ENCODE results near the gene ARMC6. TPM values are rescaled to one million over a fixed set of nuclear protein-coding genes. Genes with fewer than 3 reads are reported as not detected.

ARMC6 gene
- total RNA-seq, 1 donor from 2014 or later, result 25.9 TPM

GRCh38 chr19:18995804-18996241 lies 37.6 kb upstream of the ARMC6 start:
- Mint-ChIP-seq H3K27me3 (ENCODE audit: unreplicated experiment) (peaks cover 16% of the 10 kb centered on the region), H3K9me3 (ENCODE audit: unreplicated experiment) (no peaks in the 10 kb centered on the region), H3K4me3 (ENCODE audit: unreplicated experiment) (no peak overlapping the region), H3K4me1 (ENCODE audit: unreplicated experiment) (no peaks in the 10 kb centered on the region), H3K36me3 (ENCODE audit: low read depth, unreplicated experiment) (peaks cover 39% of the 10 kb centered on the region), H3K27ac (ENCODE audit: unreplicated experiment) (no peak overlapping the region)
- no peak for TF ChIP-seq CTCF (IDR thresholded peaks at IDR 0.05; ENCODE audit: unreplicated experiment)
- peak; percentile 50 for DNase-seq (ENCODE audit: low spot score)

- Mint-ChIP-seq H3K36me3 (ENCODE audit: low read depth, unreplicated experiment) (peaks cover 35% of the 10 kb centered on the region), H3K9me3 (ENCODE audit: unreplicated experiment) (no peaks in the 10 kb centered on the region), H3K27me3 (ENCODE audit: unreplicated experiment) (peaks cover 16% of the 10 kb centered on the region), H3K4me3 (ENCODE audit: unreplicated experiment) (no peak overlapping the region), H3K27ac (ENCODE audit: unreplicated experiment) (peak overlapping the region; percentile 18), H3K4me1 (ENCODE audit: unreplicated experiment) (no peaks in the 10 kb centered on the region)
- TF ChIP-seq CTCF (IDR thresholded peaks at IDR 0.05; ENCODE audit: unreplicated experiment), result no peak
- no peak for DNase-seq (ENCODE audit: low spot score)
Observed at GRCh38 chr19:18996351-18996750, 37.1 kb upstream of the ARMC6 start.

- DNase-seq (ENCODE audit: low spot score), result no peak
- Mint-ChIP-seq H3K27ac (ENCODE audit: unreplicated experiment) (peak overlapping the region; percentile 18), H3K36me3 (ENCODE audit: low read depth, unreplicated experiment) (peaks cover 35% of the 10 kb centered on the region), H3K4me3 (ENCODE audit: unreplicated experiment) (no peak overlapping the region), H3K9me3 (ENCODE audit: unreplicated experiment) (no peaks in the 10 kb centered on the region), H3K27me3 (ENCODE audit: unreplicated experiment) (peaks cover 16% of the 10 kb centered on the region), H3K4me1 (ENCODE audit: unreplicated experiment) (no peaks in the 10 kb centered on the region)
- TF ChIP-seq CTCF (IDR thresholded peaks at IDR 0.05; ENCODE audit: unreplicated experiment), result no peak
Observed at GRCh38 chr19:18996796-18997394, 36.5 kb upstream of the ARMC6 start.

- no peak for DNase-seq (ENCODE audit: low spot score)
- TF ChIP-seq CTCF (IDR thresholded peaks at IDR 0.05; ENCODE audit: unreplicated experiment), result no peak
- Mint-ChIP-seq H3K4me3 (ENCODE audit: unreplicated experiment) (no peak overlapping the region), H3K4me1 (ENCODE audit: unreplicated experiment) (no peaks in the 10 kb centered on the region), H3K36me3 (ENCODE audit: low read depth, unreplicated experiment) (peaks cover 36% of the 10 kb centered on the region), H3K9me3 (ENCODE audit: unreplicated experiment) (no peaks in the 10 kb centered on the region), H3K27ac (ENCODE audit: unreplicated experiment) (peak overlapping the region; percentile 44), H3K27me3 (ENCODE audit: unreplicated experiment) (peaks cover 16% of the 10 kb centered on the region)
Observed at GRCh38 chr19:18998276-18998675, 35.1 kb upstream of the ARMC6 start.

- Mint-ChIP-seq H3K27me3 (ENCODE audit: unreplicated experiment) (peaks cover 14% of the 10 kb centered on the region), H3K4me3 (ENCODE audit: unreplicated experiment) (no peak overlapping the region), H3K9me3 (ENCODE audit: unreplicated experiment) (no peaks in the 10 kb centered on the region), H3K27ac (ENCODE audit: unreplicated experiment) (no peak overlapping the region), H3K4me1 (ENCODE audit: unreplicated experiment) (no peaks in the 10 kb centered on the region), H3K36me3 (ENCODE audit: low read depth, unreplicated experiment) (peaks cover 31% of the 10 kb centered on the region)
- DNase-seq (ENCODE audit: low spot score), result no peak
- no peak for TF ChIP-seq CTCF (IDR thresholded peaks at IDR 0.05; ENCODE audit: unreplicated experiment)
Observed at GRCh38 chr19:18999016-18999758, 34.2 kb upstream of the ARMC6 start.
